ENCODE data around the gene AIF1L. TPM values are rescaled to one million over a fixed set of nuclear protein-coding genes. Genes with fewer than 3 reads are reported as not detected.

The AIF1L gene
- total RNA-seq, 1 donor from 2014 or later: 23.7 TPM

GRCh38 chr9:131080589-131080988 lies 15.7 kb upstream of the AIF1L start:
- DNase-seq (ENCODE audit: low read depth): no peak
- no peaks in the 10 kb centered on the region for H3K4me1 Mint-ChIP-seq (ENCODE audit: low read depth, unreplicated experiment)
- Histone ChIP-seq H3K36me3 (ENCODE audit: insufficient read depth, low read length) (no peaks in the 10 kb centered on the region), H3K4me2 (ENCODE audit: low read length) (no peak overlapping the region), H4K20me1 (ENCODE audit: insufficient read depth, low read length) (no peaks in the 10 kb centered on the region), H3K9ac (ENCODE audit: low read length) (no peak overlapping the region), H3K9me3 (ENCODE audit: insufficient read depth, low read depth, low read length) (no peaks in the 10 kb centered on the region), H3K79me2 (ENCODE audit: insufficient read depth, low read length) (no peaks in the 10 kb centered on the region), H3K27me3 (ENCODE audit: insufficient read depth, low read length) (peaks cover 5% of the 10 kb centered on the region), H3K4me1 (ENCODE audit: insufficient read depth, low read length) (no peaks in the 10 kb centered on the region), H2AFZ (ENCODE audit: low read depth, low read length) (no peak overlapping the region), H3K4me3 (ENCODE audit: insufficient read depth, low read depth, low read length) (no peak overlapping the region), H3K27ac (ENCODE audit: low read depth, low read length) (no peak overlapping the region)
- H3K27me3 Mint-ChIP-seq (ENCODE audit: low read depth, unreplicated experiment): peaks cover 25% of the 10 kb centered on the region
- H3K9me3 Mint-ChIP-seq (ENCODE audit: unreplicated experiment): no peaks in the 10 kb centered on the region
- no peaks in the 10 kb centered on the region for H3K36me3 Mint-ChIP-seq (ENCODE audit: low read depth, unreplicated experiment)
- TF ChIP-seq, protein P1, sequence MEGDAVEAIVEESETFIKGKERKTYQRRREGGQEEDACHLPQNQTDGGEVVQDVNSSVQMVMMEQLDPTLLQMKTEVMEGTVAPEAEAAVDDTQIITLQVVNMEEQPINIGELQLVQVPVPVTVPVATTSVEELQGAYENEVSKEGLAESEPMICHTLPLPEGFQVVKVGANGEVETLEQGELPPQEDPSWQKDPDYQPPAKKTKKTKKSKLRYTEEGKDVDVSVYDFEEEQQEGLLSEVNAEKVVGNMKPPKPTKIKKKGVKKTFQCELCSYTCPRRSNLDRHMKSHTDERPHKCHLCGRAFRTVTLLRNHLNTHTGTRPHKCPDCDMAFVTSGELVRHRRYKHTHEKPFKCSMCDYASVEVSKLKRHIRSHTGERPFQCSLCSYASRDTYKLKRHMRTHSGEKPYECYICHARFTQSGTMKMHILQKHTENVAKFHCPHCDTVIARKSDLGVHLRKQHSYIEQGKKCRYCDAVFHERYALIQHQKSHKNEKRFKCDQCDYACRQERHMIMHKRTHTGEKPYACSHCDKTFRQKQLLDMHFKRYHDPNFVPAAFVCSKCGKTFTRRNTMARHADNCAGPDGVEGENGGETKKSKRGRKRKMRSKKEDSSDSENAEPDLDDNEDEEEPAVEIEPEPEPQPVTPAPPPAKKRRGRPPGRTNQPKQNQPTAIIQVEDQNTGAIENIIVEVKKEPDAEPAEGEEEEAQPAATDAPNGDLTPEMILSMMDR (IDR thresholded peaks at IDR 0.05; ENCODE audit: insufficient read depth, low read depth, low read length): no peak
- TF ChIP-seq EZH2 (IDR thresholded peaks at IDR 0.05; ENCODE audit: insufficient read depth, low read length): no peak
- no peak for FAIRE-seq
- H3K4me3 Mint-ChIP-seq (ENCODE audit: unreplicated experiment): no peak overlapping the region
- H3K27ac Mint-ChIP-seq (ENCODE audit: unreplicated experiment): no peak overlapping the region

- H2AFZ ChIP-seq (ENCODE audit: low read depth, low read length): no peak overlapping the region
- no peaks in the 10 kb centered on the region for H3K36me3 Mint-ChIP-seq (ENCODE audit: low read depth, unreplicated experiment)
- H3K27me3 ChIP-seq (ENCODE audit: insufficient read depth, low read length): peaks cover 6% of the 10 kb centered on the region
- no peaks in the 10 kb centered on the region for H3K79me2 ChIP-seq (ENCODE audit: insufficient read depth, low read length)
- FAIRE-seq (no peak), DNase-seq (ENCODE audit: low read depth) (no peak)
- no peak overlapping the region for H3K4me2 ChIP-seq (ENCODE audit: low read length)
- no peak overlapping the region for H3K4me3 Mint-ChIP-seq (ENCODE audit: unreplicated experiment)
- no peaks in the 10 kb centered on the region for H3K36me3 ChIP-seq (ENCODE audit: insufficient read depth, low read length)
- no peaks in the 10 kb centered on the region for H4K20me1 ChIP-seq (ENCODE audit: insufficient read depth, low read length)
- TF ChIP-seq EZH2 (IDR thresholded peaks at IDR 0.05; ENCODE audit: insufficient read depth, low read length): no peak
- TF ChIP-seq, protein P1 (IDR thresholded peaks at IDR 0.05; ENCODE audit: insufficient read depth, low read depth, low read length): no peak
- H3K9me3 Mint-ChIP-seq (ENCODE audit: unreplicated experiment): no peaks in the 10 kb centered on the region
- no peak overlapping the region for H3K27ac Mint-ChIP-seq (ENCODE audit: unreplicated experiment)
- H3K4me3 ChIP-seq (ENCODE audit: insufficient read depth, low read depth, low read length): no peak overlapping the region
- H3K27me3 Mint-ChIP-seq (ENCODE audit: low read depth, unreplicated experiment): peaks cover 25% of the 10 kb centered on the region
- no peak overlapping the region for H3K27ac ChIP-seq (ENCODE audit: low read depth, low read length)
- no peak overlapping the region for H3K9ac ChIP-seq (ENCODE audit: low read length)
- no peaks in the 10 kb centered on the region for H3K9me3 ChIP-seq (ENCODE audit: insufficient read depth, low read depth, low read length)
- no peaks in the 10 kb centered on the region for H3K4me1 ChIP-seq (ENCODE audit: insufficient read depth, low read length)
- H3K4me1 Mint-ChIP-seq (ENCODE audit: low read depth, unreplicated experiment): no peaks in the 10 kb centered on the region
Measured at GRCh38 chr9:131081868-131082267, 14.5 kb upstream of the AIF1L start.

GRCh38 chr9:131082774-131083512 lies 13.4 kb upstream of the AIF1L start:
- DNase-seq (ENCODE audit: low read depth) (no peak), FAIRE-seq (no peak)
- Mint-ChIP-seq H3K4me3 (ENCODE audit: unreplicated experiment) (no peak overlapping the region), H3K27me3 (ENCODE audit: low read depth, unreplicated experiment) (peaks cover 34% of the 10 kb centered on the region), H3K27ac (ENCODE audit: unreplicated experiment) (no peak overlapping the region), H3K36me3 (ENCODE audit: low read depth, unreplicated experiment) (no peaks in the 10 kb centered on the region), H3K9me3 (ENCODE audit: unreplicated experiment) (no peaks in the 10 kb centered on the region), H3K4me1 (ENCODE audit: low read depth, unreplicated experiment) (no peaks in the 10 kb centered on the region)
- H3K4me1 ChIP-seq (ENCODE audit: insufficient read depth, low read length): no peaks in the 10 kb centered on the region
- no peaks in the 10 kb centered on the region for H4K20me1 ChIP-seq (ENCODE audit: insufficient read depth, low read length)
- H3K4me2 ChIP-seq (ENCODE audit: low read length): no peak overlapping the region
- no peak overlapping the region for H3K27ac ChIP-seq (ENCODE audit: low read depth, low read length)
- H3K79me2 ChIP-seq (ENCODE audit: insufficient read depth, low read length): no peaks in the 10 kb centered on the region
- H2AFZ ChIP-seq (ENCODE audit: low read depth, low read length): no peak overlapping the region
- TF ChIP-seq EZH2 (IDR thresholded peaks at IDR 0.05; ENCODE audit: insufficient read depth, low read length): no peak
- TF ChIP-seq, protein P1 (IDR thresholded peaks at IDR 0.05; ENCODE audit: insufficient read depth, low read depth, low read length): no peak
- H3K4me3 ChIP-seq (ENCODE audit: insufficient read depth, low read depth, low read length): no peak overlapping the region
- no peak overlapping the region for H3K9ac ChIP-seq (ENCODE audit: low read length)
- no peaks in the 10 kb centered on the region for H3K9me3 ChIP-seq (ENCODE audit: insufficient read depth, low read depth, low read length)
- H3K36me3 ChIP-seq (ENCODE audit: insufficient read depth, low read length): no peaks in the 10 kb centered on the region
- peaks cover 6% of the 10 kb centered on the region for H3K27me3 ChIP-seq (ENCODE audit: insufficient read depth, low read length)

Measured in astrocyte (in vitro differentiated cells and primary cell).